ENCODE data around the gene OR2AG1.

GRCh38 chr11:6757373-6757967 is 25.4 kb upstream of the OR2AG1 start:
- TF ChIP-seq EZH2 (IDR thresholded peaks at IDR 0.05) (no peak), POLR2AphosphoS5 (IDR thresholded peaks at IDR 0.05; ENCODE audit: borderline replicate concordance, low read depth, low read length) (no peak), FOXP2 (optimal IDR thresholded peaks at IDR 0.05; ENCODE audit: control extremely low read depth, extremely low read length, insufficient read depth) (no peak)

Data from SK-N-MC (cell line).